T-helper 1 cell treated with Interleukin-12 subunit alpha and Interleukin-12 subunit beta and Interleukin-4 antibody, amounts not matched to agents 30 ng/mL and 1 ng/mL, for 36 hours (primary cell): ENCODE data around the gene YJU2. TPM values are rescaled to one million over a fixed set of nuclear protein-coding genes. Genes with fewer than 3 reads are reported as not detected.
"Not testable (repeated sequence)": the region's sequence is repeated elsewhere in the genome, so short reads cannot be mapped to it uniquely, and the experiment has no call there.

ENCODE experiments used
- intact Hi-C: fragments of 100-400 bp; cut with micrococcal nuclease; formaldehyde crosslinking; loops from one replicate; pipeline ENCODE4 v1.15.1; 2024
- total RNA-seq: library from RNA; stranded (reverse); gene quantifications from 2 replicates; pipeline ENCODE4 v1.2.3, GENCODE V29; 2022

The YJU2 gene
- 31.3 and 34.3 TPM in 2 replicates for total RNA-seq

DNA sequence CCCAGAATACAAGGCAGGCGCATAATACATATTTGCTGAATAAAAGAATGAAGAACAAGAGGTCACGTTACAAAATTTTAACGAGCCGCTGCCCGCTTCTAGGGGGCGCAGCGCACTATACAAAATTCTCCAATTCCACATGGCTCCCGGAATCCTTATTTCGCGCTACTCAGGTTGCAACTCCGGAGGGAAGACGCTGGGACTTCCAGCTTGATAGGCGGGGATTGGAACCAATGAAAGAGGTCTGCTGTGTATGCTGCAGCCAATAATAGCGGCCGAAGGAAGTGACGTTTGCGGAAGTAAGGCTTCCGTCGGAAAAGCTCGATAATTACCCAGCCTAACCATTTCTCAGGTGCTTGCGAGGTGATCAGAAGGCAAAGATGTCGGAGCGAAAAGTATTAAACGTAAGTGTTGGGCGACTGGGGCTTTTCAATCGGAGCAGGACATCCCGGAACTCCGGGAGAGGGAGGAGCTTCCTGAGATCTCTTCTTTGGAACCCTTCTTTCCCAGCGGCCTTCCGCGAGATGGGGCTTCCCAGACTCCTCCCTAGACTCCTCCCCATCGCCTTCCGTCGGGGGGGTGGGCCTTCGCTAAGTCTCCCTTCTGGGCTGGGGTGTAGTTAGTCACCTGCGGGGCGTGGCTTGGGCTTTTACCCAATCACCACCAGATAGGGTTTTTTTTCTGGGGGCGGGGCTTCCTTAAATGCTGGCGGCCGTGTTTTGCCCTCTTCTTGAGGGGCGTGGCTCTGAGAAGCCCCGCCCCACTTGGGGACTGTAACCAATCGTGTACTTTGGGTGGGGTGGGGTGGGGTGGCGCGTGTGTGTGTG lies at the start of gene YJU2:
Gene YJU2, plus strand, starts transcription at position 314 of the 827 bp plus-strand sequence. Its CDS starts 67 bp downstream, at position 381.
- intact Hi-C loops: loop anchor here (1.0 to 5.0 kb wide), 19 partner anchors 14 to 1210 kb away; partner anchors contain the start of genes ANKRD24, APBA3, DPP9 and EEF2

GRCh38 chr19:4197228-4197624 lies 49.7 kb upstream of the YJU2 start:
- intact Hi-C loops: no loop called here

- intact Hi-C loops: no loop called here
Observed at GRCh38 chr19:4197625-4198466, 49.0 kb upstream of the YJU2 start.

- intact Hi-C loops: no loop called here
Observed at GRCh38 chr19:4198467-4199126, 48.3 kb upstream of the YJU2 start.

DNA sequence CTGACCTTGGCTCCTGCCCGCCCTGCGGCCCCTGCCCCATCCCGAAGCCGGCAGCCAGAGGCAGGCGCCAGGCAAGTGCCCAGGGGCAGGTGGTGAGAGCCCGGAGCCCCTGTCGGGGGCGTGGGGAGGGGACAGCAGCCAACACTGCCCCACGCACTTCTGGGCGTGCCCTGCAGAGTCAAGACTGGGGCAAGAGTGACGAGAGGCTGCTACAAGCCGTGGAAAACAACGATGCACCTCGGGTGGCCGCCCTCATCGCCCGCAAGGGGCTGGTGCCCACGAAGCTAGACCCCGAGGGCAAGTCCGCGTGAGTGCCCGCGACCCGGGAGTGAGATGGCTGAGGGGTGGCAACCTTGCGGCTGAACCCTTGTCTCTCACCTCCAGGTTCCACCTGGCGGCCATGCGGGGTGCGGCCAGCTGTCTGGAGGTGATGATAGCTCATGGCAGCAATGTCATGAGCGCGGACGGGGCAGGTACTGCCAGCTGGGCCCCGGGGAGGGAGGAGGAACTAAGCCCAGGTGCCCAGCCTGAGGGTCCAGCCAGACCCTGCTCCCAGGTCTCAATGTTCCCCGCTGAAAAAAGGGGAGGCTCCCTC lies 47.1 kb upstream of the YJU2 start:
- intact Hi-C loops: no loop called here

- intact Hi-C loops: no loop called here
Observed at GRCh38 chr19:4200940-4201542, 45.8 kb upstream of the YJU2 start.

DNA sequence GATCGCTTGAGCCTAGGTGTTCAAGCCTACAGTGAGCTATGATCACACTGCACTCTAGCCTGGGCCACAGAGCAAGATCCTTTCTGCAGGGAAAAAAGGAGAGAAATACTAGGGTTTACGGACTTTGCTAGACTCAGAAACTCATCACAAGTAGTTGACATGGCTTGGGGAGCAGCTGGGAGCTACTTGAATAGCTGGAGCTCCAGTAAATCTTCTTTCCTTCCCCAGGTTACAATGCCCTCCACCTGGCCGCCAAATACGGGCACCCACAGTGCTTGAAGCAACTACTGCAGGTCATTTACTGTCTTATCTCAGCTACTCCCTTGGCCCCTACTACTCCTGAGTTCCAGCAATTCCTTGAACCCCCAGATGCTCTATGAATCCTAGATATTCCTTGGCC lies 45.1 kb upstream of the YJU2 start:
- intact Hi-C loops: no loop called here

DNA sequence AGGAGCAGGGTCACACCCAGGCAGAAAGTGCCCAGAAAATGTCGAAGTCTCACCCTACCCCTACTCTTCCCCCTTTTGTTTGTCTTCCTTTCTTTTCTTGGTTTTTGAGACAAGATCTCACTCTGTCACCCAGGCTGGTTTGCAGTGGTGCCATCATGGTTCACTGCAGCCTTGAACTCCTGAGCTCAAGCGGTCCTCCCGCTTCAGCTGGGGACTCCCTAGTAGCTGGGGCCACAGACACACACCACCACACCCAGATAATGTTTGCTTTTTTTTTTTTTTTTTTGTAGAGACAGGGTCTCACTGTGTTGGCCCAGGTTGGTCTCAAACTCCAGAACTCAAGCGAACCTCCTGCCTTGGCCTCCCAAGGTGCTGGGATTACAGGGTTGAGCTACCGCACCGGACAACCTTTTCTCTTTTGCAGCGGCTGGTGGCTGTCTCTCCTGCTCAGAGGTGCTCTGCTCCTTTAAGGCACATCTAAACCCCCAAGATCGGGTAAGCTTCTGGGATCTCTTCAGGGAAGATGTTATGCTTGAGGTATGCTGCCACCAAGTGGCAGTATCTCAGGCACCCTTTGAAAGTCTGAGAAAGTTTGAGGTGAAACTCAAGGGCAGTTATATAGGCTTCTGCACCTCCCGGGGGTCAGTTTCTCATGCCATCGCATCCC lies 39.9 kb upstream of the YJU2 start:
- intact Hi-C loops: no loop called here

GRCh38 chr19:4208385-4209094 lies 38.3 kb upstream of the YJU2 start:
- intact Hi-C loops: no loop called here

GRCh38 chr19:4210166-4210731 lies 36.6 kb upstream of the YJU2 start:
- intact Hi-C loops: no loop called here

- intact Hi-C loops: no loop called here
Observed at GRCh38 chr19:4213116-4213515, 33.8 kb upstream of the YJU2 start.

DNA sequence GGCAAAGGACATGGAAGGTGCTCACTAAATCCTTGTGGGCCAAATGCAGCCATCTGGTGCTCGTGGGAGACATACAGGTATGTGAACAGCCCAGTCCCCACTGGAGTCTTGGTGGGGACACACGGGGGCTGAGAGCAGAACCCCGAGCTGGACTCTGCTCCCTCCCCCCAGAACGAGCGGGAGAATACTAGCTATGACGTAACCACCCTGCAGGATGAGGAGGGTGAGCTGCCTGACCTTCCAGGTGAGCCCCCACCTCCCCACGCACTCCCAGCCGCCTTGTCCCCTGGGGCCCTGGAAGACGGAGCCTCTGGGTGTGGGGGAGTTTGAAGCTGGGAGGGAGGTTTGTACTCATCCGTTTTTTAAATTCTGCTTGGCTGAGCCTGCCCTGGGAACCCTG lies 31.1 kb upstream of the YJU2 start:
- intact Hi-C loops: no loop called here

DNA sequence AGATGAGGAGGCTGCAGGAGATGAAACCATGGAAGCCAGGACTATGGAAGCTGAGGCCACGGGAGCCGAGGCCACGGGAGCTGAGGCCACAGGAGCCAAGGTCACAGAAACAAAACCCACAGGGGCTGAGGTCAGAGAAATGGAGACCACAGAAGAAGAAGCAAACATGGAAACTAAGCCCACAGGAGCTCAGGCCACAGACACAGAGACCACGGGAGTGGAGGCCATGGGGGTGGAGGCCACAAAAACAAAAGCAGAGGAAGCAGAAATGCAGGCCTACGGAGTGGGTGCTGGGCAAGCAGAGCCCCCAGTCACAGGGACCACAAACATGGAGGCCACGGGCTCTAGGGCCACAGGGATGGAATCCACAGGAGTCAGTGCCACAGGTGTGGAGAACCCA lies 30.0 kb upstream of the YJU2 start:
- intact Hi-C loops: no loop called here

DNA sequence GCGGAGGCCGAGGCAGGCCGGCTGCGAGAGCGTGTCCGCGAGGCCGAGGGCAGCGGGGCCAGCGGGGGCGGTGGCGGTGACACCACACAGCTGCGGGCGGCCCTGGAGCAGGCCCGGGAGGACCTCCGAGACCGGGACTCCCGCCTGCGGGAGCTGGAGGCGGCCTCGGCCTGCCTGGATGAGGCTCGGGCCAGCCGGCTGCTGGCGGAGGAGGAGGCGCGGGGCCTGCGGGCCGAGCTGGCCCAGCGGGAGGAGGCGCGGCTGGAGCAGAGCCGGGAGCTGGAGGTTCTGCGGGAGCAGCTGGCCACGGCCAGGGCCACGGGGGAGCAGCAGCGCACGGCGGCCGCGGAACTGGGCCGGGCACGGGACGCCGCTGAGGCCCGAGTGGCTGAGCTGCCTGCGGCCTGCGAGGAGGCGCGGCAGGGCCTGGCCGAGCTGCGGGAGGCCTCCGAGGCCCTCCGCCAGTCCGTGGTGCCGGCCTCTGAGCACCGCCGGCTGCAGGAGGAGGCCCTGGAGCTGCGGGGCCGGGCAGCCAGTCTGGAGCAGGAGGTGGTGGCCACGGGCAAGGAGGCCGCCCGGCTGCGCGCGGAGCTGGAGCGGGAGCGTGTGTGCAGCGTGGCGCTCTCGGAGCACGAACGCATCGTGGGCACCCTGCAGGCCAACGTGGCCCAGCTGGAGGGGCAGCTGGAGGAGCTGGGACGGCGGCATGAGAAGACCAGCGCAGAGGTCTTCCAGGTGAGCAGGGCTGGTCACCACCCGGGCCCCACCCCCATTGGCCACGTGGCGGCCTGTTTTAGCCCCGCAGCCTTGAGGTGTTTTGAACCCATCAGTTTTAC lies 29.2 kb upstream of the YJU2 start:
- intact Hi-C loops: no loop called here

GRCh38 chr19:4218523-4218922 lies 28.4 kb upstream of the YJU2 start:
- intact Hi-C loops: not testable (repeated sequence)

DNA sequence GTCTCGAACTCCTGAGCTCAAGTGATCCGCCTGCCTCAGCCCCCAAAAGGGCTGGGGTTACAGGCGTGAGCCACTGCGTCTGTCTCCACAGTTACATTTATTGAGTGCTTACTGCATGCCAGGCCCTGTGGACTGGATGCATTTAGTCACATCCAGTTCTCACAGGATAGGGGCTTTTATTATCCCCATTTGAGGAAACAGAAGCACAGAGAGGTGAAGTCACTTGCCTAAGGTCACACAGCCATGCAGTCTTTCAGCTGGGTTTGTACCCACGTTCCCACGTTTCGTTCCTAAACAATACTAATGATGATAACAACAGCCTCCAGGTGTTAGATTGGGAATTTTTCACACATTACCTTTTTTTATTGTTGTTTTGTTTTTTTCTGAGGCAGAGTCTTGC lies 26.7 kb upstream of the YJU2 start:
- intact Hi-C loops: no loop called here

DNA sequence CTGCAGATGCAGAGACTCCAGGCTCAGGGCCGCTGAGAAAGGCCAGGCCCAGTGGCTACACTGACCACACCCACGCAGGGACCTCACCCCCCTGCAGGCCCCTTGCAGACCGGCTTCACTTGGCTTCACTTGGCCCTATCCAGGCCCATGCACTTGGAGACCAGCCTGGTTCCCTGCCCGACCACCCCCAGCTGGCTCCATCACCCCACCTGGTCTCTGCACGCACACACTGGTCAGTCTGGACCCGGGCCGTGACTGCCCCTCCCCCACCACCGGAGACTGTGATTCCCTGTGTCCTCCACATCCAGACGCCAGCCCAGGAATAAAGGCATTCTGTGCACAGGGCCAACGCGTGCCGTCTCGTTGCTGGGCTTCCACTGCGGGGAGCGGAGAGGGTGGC lies 22.4 kb upstream of the YJU2 start:
- intact Hi-C loops: no loop called here

DNA sequence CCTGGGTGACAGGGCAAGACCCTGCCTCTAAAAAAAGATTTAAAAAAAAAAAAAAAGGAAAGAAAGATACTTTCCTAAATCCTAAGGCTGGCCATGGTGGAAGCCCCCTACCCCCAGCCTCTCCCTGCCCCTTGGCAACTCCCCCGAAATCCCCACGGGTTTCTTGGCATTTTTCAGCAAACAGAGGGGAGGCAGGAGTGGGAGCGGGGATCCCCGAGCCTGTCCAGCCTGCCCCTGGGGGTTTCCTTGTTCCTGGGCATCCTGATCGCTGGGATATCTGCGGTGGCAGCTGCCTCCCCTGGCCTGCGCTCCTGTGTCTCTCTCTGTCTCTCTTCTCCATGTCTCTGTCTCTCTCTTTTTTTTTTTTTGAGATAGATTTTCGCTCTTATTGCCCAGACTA lies 21.0 kb upstream of the YJU2 start:
- intact Hi-C loops: no loop called here

DNA sequence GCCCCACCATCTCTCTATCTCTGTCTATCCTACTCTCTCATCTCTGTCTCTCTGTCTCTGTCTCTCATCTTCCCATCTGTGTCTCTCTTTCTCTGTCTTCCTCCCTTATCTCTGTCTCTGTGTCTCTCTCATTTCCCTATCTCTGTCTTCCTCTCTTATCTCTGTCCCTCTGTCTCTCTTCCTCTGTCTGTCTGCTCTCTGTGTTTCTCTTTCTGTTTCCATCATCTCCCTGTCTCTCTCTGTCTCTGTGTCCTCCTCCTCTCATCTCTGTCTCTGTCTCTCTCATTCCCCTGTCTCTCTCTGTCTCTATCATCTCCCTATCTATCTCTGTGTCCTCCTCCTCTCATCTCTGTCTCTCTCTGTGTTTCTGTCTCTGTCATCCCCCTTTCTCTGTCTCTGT lies 19.1 kb upstream of the YJU2 start:
- intact Hi-C loops: no loop called here
